Measurements from ENCODE around the gene AIRE. TPM values are rescaled to one million over a fixed set of nuclear protein-coding genes. Genes with fewer than 3 reads are reported as not detected.

The AIRE gene
- total and polyA plus RNA-seq, 2 of the 13 experiments (the other 11 are each of a cell fraction or from before 2014, with no cell fraction given), result not detected

GRCh38 chr21:44325386-44326271 is 40.0 kb downstream of the AIRE start (continued):
- no peak for TF ChIP-seq NCOA2 (CRISPR knock-in tag; IDR thresholded peaks at IDR 0.05)

- intact Hi-C loops (cut with micrococcal nuclease; ENCODE audit: unreplicated experiment), result no loop called here
- no TSS peak for BruUV-seq (replicated peaks)
- FAIRE-seq, result no peak
Observed at GRCh38 chr21:44326272-44326647, 40.6 kb downstream of the AIRE start.

More at GRCh38 chr21:44326272-44326647, 40.6 kb downstream of the AIRE start:
- H3K27ac ChIP-seq (ENCODE audit: extremely low read length, insufficient read depth, low read length), result no peak overlapping the region
- no peaks in the 10 kb centered on the region for H3K4me1 ChIP-seq (ENCODE audit: insufficient read depth, low read length)
- H4K20me1 ChIP-seq (ENCODE audit: insufficient read depth, low read length), result no peaks in the 10 kb centered on the region
- CTCF ChIA-PET (ENCODE audit: low intra/inter-chr PET ratio, low total read pairs), result no interaction called here
- H3K79me2 ChIP-seq (ENCODE audit: insufficient read depth, low read length), result no peaks in the 10 kb centered on the region
- in situ Hi-C loops (cut with HindIII; ENCODE audit: extremely low pct_ligation_motif_present, low pct_unique_long_range_greater_than_20kb), result no loop called here
- H3K9me3 ChIP-seq (ENCODE audit: low read length), result no peaks in the 10 kb centered on the region
- H3K9ac ChIP-seq (ENCODE audit: insufficient read depth, low read depth, low read length), result no peak overlapping the region
- H3K27me3 ChIP-seq (ENCODE audit: control insufficient read depth in 1 of 2, insufficient read depth in 2 of 2, low read length in 2 of 2), result no peaks in the 10 kb centered on the region
- TF ChIP-seq KMT2B (CRISPR knock-in tag; IDR thresholded peaks at IDR 0.05) (no peak), ZNF33B (CRISPR knock-in tag; IDR thresholded peaks at IDR 0.05) (no peak), GTF2F1 (IDR thresholded peaks at IDR 0.05; ENCODE audit: low read length) (no peak), ZNF772 (CRISPR knock-in tag; IDR thresholded peaks at IDR 0.05) (no peak), SIX4 (CRISPR knock-in tag; IDR thresholded peaks at IDR 0.05) (no peak), ZFP1 (CRISPR knock-in tag; IDR thresholded peaks at IDR 0.05) (no peak), ZNF138 (CRISPR knock-in tag; IDR thresholded peaks at IDR 0.05; ENCODE audit: low read depth) (no peak), ZNF207 (IDR thresholded peaks at IDR 0.05; ENCODE audit: borderline replicate concordance) (no peak)
- peaks cover 13 to 37% of the 10 kb centered on the region in 2 experiments; a peak in 4 of 5 replicates for H3K36me3 ChIP-seq (replicated peaks in 1 of 2; ENCODE audit: control insufficient read depth in 1 of 2, insufficient read depth in 2 of 2, low read length in 2 of 2)
- no peak overlapping the region for H2AFZ ChIP-seq (ENCODE audit: low read length)
- H3K4me2 ChIP-seq (ENCODE audit: low read depth, low read length), result no peak overlapping the region
- no CpG with 5 or more reads among the region's 13 CpGs for WGBS (ENCODE audit: low lambda C conversion rate)
- POLR2A ChIA-PET, result interaction anchor here (0.7 kb wide), 1 partner anchor 12 kb away, joined by 3 read pairs; no protein-coding TSS in a partner anchor
- ATAC-seq (no peak), DNase-seq (ENCODE audit: low spot score) (no peak)
- H3K4me3 ChIP-seq (replicated peaks in 1 of 3; ENCODE audit: insufficient read depth in 1 of 3, low read depth in 2 of 3, low read length in 3 of 3), result no peak overlapping the region

Measured in HepG2 (cell line).